Erythroblast (primary cell): ENCODE data around the gene LRMDA.

Source experiments
- DNase-seq, 2 experiments: peaks; one replicate each; lab custom pipeline; 2025; lab: John Stamatoyannopoulos, UW
- GATA1 ChIP-seq: IDR thresholded peaks from 2 replicates; pipeline ENCODE4 v1.6.1; 2011; ENCODE audit warnings: low read depth, mild to moderate bottlenecking, control low read depth, low read length, moderate library complexity
- POLR2A ChIP-seq: IDR thresholded peaks from 2 replicates; pipeline ENCODE4 v1.6.1; 2011; ENCODE audit warnings: mild to moderate bottlenecking, low read length

The LRMDA gene

DNA sequence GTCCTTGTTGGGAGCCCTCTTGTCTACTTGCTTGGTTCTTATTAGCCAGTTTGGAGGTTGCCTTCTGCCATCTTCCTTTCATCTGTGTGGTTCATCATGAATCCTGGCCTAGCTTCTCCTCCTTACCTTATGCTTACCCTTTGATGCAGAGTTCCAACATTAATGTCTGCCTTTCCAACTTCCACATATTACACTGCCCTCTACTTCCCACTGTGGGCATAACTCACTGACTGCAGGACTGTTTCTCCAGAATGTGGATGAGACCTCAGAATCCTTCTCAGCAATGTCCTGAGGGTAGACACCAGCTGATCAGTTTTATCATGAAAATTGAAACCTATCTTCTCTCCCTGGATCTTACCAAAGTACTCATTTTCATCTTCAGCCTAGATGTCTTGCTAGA lies 491.0 kb downstream of the LRMDA start:
- TF ChIP-seq GATA1: no peak
- TF ChIP-seq POLR2A: no peak
- DNase-seq: no peak

DNA sequence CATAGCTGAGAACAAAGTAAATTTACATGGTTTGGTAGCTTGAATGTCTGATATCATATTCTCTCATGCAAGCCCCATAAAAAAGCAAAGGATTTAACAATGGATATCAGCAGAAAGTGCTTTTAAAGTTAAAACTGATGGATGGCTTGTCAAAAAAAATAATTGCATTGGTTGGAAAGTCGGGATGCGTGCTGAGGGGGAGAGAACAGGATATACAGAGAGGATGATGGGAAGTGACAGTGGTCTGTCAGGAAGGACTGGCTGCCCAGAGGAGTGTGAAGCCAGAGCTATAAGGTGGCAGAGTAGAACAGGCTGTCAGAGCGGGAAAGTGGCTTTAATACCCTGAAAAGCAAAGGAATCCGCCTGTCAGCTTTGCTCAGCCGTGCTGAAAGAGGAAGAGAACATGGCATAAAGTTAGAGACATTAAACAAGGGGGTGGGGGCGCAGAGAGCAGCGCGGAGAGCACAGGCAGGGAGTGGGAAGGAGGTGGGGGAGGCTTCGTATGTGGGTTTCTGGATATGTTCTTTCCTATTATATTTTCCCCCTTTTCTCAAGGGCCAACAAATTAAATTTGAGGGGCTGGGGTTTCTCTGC lies 493.0 kb downstream of the LRMDA start:
- TF ChIP-seq POLR2A (no peak), GATA1 (no peak)
- no peak for DNase-seq

DNA sequence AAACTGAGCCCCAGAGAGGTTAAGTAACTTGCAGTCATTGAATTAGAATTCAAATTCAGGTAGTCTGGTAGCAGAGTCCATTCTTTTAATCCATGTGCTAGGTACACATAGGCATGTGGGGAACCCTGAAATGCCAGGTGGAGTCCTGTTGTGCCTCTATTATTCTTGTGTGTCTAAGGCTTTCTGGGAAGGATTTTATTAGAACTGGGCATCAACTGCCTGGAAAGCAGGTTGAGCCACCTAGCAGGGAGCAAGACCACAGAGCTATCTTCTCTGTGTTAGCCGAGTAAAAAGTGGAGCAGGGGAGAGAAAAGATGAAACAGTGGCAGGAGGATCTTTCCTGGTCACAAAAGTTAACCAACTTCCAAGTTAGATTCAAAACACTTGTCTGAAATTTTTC lies 494.6 kb downstream of the LRMDA start:
- TF ChIP-seq GATA1 (no peak), POLR2A (no peak)
- DNase-seq: no peak

DNA sequence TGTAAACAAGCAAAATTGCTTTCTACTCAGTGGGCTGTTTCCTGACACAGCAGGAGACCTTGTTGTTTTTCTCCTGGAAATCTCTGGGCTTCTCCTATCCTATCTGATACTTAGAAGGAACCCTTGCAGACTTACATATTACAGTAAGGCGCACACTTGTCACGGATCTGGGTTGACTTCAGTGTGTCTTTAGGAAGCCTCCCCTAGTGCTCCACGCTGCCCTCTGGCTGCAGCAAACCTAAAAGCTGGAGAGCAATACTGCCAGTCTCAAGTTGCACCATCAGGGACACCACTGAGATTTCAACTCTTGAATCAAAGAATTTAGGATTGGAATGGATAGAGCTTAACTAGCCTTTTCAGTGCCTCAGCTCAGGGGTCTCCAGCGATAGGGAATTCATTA lies 495.3 kb downstream of the LRMDA start:
- no peak for TF ChIP-seq POLR2A
- no peak for TF ChIP-seq GATA1
- peak; percentile 29 to 30 for DNase-seq

DNA sequence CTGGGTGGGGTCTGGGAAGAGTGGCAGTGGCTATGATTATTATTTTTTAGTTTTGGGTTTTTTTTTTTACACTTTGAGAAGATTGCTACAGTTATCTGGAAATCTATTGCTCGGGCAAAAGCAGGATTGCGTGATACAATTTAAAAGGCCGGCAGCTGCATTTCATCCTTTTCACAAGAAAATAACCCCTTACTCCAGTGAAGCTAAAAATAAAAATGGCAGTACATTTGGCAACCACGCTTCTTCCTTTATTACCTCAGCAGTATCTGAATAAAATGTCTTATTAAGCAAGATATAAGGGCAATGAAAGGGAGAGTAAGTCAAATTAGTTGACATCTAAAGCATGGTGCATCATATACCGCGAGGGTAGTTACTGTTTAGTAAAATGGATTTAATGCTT lies 496.8 kb downstream of the LRMDA start:
- no peak for DNase-seq
- TF ChIP-seq POLR2A: no peak
- TF ChIP-seq GATA1: no peak

DNA sequence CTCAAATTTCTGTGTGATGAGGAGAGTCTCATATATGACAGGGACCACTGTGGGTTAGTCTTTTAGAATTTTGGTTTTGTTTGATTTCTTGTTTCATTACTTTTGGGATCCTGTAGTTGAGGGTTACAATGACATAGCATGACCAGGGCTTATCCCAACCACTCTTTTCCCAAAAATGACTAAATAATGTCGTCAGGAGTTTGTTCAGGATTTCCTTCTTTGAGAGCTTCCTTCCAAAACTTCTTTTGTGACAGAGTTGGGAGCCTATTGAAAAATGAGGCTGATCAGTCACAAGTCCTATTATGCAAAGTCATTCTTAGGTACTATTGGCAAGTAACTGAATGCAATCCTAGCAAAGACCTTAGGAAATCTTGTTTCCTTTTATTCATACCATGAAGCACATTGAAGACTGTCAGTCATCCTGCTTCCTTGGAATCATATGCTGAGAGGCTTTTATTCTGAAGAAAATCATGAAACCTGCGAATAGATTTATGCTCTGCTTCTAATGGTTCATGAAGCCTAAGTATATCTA lies 498.3 kb downstream of the LRMDA start:
- TF ChIP-seq GATA1 (no peak), POLR2A (no peak)
- no peak for DNase-seq

DNA sequence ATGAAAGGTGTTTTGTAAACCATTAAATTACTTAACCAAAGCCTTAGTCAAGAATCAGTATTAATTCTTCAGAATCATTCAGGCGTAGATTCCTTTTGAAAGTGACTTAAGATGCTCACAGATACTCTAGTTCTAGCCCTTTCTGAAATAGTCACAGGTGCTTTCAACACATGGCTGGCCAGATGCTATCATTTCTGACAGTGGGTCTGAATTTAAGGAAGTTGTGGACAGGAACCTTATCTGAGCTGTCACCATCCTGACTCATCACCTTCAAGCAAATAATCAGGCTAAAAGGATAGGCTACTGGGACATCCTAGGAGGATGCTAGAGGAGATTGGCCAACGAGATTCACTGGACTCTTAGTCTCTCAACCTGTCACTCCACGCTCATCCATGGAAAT lies 501.5 kb downstream of the LRMDA start:
- TF ChIP-seq POLR2A (no peak), GATA1 (no peak)
- no peak for DNase-seq

DNA sequence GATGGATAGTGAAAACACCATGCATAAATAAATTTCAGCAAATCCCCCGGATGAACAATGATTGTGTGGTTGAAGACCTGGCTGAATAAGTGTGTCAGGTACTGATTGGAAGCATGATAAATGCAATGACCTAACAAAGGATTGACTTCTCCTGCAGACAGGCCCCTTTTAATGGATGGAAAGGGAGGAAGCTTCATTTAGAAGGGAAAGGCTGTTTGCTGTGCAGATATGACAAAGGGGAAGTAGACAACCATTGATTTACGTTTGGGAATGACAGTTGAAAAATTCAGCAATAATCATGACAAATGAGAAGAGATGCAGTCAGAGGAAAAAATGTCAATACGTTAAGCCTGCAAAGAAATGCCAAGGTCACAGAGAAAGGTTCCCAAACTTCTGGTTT lies 503.8 kb downstream of the LRMDA start:
- DNase-seq: no peak

DNA sequence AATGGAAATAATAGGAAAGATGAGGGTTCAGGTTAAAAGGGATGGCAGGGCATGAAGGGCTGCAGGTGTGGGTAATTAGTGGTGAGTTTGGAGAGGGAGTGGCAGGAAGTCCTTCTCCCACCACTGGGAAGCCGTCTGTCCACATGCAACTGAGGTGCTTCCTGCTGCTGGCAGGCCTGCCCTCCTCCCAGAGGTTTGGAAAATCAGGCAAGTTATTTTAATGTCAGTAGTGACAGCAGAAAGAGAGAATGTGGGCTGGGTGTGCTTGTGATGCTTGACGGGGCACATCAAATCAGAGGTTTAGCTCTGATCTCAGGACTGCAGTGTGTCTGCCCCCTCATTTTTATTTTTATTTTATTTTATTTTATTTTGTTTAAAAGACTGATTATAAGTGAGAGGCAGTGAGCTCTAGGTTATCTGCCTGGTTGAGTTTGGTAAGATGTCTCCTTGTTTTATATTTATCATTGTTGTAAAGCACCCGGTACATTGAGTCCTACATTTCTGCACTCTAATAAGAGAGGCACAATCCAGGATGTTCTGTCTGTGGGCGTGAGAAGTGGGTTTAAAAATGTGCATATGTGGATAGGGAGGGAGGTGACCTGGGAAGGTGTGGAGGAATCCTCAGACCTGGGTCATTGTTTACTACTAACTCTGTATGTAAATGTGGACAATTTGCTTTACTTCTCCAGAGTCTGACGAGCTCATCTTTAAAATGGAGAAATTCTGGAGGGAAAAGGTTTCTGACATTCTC lies 504.4 kb downstream of the LRMDA start:
- TF ChIP-seq GATA1 (no peak), POLR2A (no peak)
- DNase-seq: no peak

More for the DNA sequence above, 503.8 kb downstream of the LRMDA start:
- no peak for TF ChIP-seq GATA1
- TF ChIP-seq POLR2A: no peak

DNA sequence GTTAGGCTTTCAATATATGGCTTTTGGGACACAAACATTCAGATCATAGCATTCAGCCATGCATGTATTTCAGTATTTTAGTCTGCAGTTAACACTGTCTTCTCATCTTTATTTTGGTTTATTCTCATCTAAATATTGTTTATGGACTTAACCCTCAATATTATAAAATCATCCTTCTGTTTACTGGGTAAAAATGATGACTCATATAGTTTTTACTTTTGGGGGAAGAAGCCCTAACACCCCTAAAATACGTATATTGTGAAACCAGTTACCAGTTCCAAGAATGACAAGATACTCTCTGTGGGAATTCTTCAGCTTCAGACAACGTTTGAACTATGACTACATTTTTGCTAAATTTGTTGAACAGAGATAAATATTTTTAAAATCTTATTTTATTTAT lies 505.4 kb downstream of the LRMDA start:
- no peak for DNase-seq
- TF ChIP-seq GATA1 (no peak), POLR2A (no peak)

DNA sequence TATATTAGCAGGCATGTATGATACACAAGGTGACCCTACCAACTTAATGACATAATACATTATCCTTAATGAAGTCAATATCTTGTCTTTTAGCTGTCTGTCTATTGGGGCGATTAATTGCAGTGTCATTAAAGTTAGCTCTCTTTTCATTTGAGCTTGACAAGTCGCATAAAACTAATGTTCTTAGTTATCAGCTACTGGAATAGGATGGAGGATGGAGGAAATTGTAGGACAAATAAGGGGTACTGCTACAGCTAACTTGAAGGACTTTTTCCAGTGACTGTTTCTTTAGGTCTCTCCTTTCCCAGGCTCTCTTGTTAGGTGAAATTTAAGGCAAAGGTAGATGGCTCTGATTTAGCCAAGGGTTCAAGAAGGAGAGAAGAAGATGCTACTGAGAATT lies 506.4 kb downstream of the LRMDA start:
- DNase-seq: no peak

DNA sequence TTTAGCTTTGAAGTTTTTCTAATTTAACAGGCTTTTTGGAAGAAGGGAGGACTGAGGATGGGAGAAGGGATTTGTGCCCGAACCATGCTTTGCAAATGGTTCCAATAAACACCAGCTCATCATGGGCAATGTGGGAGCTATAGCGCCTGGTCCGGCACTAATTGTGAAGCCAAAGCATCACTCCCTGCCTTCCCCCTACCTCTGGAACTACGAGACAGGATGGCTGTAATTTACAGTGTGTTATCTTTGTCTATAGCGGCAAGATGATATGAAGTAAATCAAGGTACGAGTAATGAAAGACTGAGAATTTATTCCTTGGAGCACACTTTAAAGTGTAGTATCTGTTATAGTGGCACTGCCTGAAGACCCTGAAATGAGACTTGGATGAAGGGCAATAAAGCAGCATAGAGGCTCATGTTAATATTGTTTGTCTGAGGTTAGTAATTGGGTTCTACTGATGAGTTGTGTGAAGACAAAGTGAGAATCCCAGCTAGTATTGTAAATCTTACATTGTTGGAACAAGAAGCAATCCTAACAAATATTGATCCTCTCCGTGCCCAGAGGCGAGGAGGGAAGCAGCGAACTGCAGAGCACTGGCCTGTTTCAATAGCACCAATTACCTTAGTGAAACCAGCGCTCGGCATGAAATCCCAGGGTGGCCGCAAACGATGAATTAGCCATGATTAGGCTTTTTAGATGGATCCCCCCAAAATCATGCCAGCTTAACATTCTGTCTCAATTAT lies 507.1 kb downstream of the LRMDA start:
- DNase-seq: no peak
- TF ChIP-seq POLR2A: no peak
- TF ChIP-seq GATA1: no peak

More for the DNA sequence above, 506.4 kb downstream of the LRMDA start:
- no peak for TF ChIP-seq POLR2A
- no peak for TF ChIP-seq GATA1

DNA sequence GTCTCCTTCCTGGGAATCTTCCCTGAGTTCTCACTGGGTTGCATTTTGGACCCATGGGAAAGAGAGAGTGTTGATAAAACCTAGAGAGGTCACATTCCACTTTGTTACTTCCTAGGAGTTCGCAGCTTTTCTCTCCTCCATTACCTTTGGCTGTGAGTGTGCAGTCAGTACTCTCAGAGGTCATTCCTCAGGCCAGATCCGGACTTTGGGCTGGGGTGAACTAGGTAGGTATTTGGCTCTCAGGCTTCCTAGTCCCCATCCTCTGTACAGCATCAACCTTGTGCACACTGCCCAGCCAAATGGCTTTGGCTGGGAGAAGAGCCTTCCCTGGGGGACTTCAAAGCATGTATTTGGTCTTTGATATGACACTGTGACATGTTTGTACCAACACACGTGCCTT lies 508.1 kb downstream of the LRMDA start:
- TF ChIP-seq GATA1: no peak
- TF ChIP-seq POLR2A: no peak
- no peak for DNase-seq

DNA sequence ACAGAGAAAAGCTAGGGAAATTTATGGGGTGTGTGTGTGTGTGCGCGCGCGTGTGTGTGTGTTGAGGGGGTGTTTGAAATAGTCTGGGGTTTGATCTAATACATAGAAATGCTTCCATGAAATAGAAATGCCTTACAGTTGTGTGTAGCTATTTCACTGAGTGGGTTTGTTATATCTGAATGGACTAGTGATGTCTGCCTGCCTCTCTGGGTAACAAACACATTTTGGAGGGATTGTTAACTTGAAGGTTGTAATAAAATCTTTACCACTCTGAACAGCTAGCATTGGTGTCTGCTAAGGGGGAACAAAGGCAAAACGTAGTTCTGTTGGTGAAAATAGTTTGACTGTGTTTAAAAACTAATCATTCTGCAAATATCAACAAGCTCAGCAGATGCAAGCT lies 509.3 kb downstream of the LRMDA start:
- TF ChIP-seq GATA1 (no peak), POLR2A (no peak)
- no peak for DNase-seq
